ENCODE measurements around the gene HASPIN.

- no peak for TF ChIP-seq EZH2 (IDR thresholded peaks at IDR 0.05; ENCODE audit: low read depth)
- TF ChIP-seq CTCF (conservative IDR thresholded peaks at IDR 0.05) = no peak
These were observed 35.6 kb upstream of the HASPIN start for GRCh38 chr17:3688027-3688553.

All from PC-9 (cell line).